Suprapubic skin (tissue), 3 donors: ENCODE results near the gene FLT4.

ENCODE experiments used
- POLR2A ChIP-seq, 2 donors: fragments of 450-650 bp; IDR thresholded peaks; one replicate each; pipeline ENCODE4 v1.6.1; 2017; ENCODE audit warnings: antibody characterized with exemption in 2 of 2, mild to moderate bottlenecking in 2 of 2, moderate library complexity in 2 of 2
- TF ChIP-seq, protein P1 (sequence below), 2 donors: fragments of 200-600 bp in 1 of 2; fragments of 450-650 bp in 1 of 2; sonication (generic) in 1 of 2; IDR thresholded peaks; one replicate each; pipeline ENCODE4 v1.5.1; 2016 to 2019; ENCODE audit warnings: antibody characterized with exemption in 2 of 2, mild to moderate bottlenecking in 1 of 2, moderate library complexity in 1 of 2

DNA sequence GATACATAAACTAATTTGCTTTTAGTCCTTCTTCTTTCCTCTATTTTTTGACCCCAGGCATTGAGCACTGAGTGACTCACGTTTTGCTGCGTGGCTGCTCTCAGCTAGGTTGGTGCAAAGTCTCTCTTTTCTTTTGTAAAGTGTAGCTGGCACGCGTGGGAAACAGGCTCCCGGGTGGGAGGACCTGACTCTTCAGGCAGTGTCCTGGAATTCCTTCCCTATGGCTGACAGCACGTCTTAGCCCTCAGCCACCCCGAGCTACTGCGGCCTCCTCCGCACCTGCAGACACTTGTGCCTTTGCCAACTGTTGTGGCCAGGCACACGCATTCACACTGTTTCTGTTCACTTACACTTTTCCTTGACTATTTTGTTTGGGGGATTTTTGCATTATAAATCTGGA, 57.2 kb downstream of the FLT4 start:
- TF ChIP-seq, protein P1, sequence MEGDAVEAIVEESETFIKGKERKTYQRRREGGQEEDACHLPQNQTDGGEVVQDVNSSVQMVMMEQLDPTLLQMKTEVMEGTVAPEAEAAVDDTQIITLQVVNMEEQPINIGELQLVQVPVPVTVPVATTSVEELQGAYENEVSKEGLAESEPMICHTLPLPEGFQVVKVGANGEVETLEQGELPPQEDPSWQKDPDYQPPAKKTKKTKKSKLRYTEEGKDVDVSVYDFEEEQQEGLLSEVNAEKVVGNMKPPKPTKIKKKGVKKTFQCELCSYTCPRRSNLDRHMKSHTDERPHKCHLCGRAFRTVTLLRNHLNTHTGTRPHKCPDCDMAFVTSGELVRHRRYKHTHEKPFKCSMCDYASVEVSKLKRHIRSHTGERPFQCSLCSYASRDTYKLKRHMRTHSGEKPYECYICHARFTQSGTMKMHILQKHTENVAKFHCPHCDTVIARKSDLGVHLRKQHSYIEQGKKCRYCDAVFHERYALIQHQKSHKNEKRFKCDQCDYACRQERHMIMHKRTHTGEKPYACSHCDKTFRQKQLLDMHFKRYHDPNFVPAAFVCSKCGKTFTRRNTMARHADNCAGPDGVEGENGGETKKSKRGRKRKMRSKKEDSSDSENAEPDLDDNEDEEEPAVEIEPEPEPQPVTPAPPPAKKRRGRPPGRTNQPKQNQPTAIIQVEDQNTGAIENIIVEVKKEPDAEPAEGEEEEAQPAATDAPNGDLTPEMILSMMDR (IDR thresholded peaks at IDR 0.05), result no peak
- no peak for TF ChIP-seq POLR2A (IDR thresholded peaks at IDR 0.05)
